Muscle layer of duodenum (tissue), 2 donors: ENCODE results near the gene LIPH.

Source experiments
- H3K27ac ChIP-seq: one replicate; pipeline ENCODE4 v1.7.0; 2013; ENCODE audit warnings: mild to moderate bottlenecking, low read length
- H3K27me3 ChIP-seq: one replicate; pipeline ENCODE4 v1.7.0; 2013; ENCODE audit warnings: low read depth, mild to moderate bottlenecking, control low read depth, low read length
- H3K36me3 ChIP-seq, 2 donors: one replicate each; pipeline ENCODE4 v1.7.0; 2013; ENCODE audit warnings: low read length in 2 of 2, control low read depth in 1 of 2, mild to moderate bottlenecking in 1 of 2; ENCODE audit not compliant: insufficient read depth in 2 of 2, control insufficient read depth in 1 of 2
- H3K4me1 ChIP-seq, 2 donors: one replicate each; pipeline ENCODE4 v1.7.0; 2013; ENCODE audit warnings: low read length in 2 of 2, mild to moderate bottlenecking in 2 of 2, control low read depth in 1 of 2, moderate library complexity in 1 of 2; ENCODE audit not compliant: insufficient read depth in 2 of 2, control insufficient read depth in 1 of 2
- H3K4me3 ChIP-seq, 2 donors: one replicate each; pipeline ENCODE4 v1.7.0; 2013; ENCODE audit warnings: low read length in 2 of 2, low read depth in 1 of 2, mild to moderate bottlenecking in 1 of 2
- H3K9me3 ChIP-seq, 2 donors: one replicate each; pipeline ENCODE4 v1.7.0; 2013; ENCODE audit warnings: low read length in 2 of 2, control low read depth in 1 of 2, mild to moderate bottlenecking in 1 of 2; ENCODE audit not compliant: control insufficient read depth in 1 of 2
- donor health status: healthy.

The LIPH gene

DNA sequence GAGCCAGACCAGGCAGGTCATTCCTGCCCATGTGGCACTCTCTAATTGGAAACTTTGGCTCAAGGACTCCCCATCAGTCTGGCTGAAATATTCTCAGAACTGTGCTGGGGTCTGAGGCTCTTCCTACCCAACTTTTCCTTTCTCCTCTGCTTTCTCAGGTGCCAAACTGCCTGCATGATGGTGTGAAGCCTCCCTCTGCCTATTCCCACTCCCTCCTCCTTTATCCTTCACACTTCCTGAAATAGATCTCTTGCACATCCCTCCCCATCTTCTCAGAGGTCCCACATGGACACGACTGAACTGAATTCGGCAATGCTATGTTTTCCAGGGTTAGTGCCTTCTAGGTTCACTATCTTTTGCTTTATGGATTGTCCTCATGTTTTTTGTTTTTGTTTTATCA lies 12.5 kb downstream of the LIPH start:
- H3K36me3 ChIP-seq = no peaks in the 10 kb centered on the region
- no peaks in the 10 kb centered on the region for H3K27me3 ChIP-seq
- H3K4me3 ChIP-seq = no peak overlapping the region
- no peak overlapping the region for H3K27ac ChIP-seq
- no peaks in the 10 kb centered on the region for H3K4me1 ChIP-seq
- H3K9me3 ChIP-seq = no peaks in the 10 kb centered on the region

GRCh38 chr3:185537369-185537970 lies 14.9 kb downstream of the LIPH start:
- H3K27me3 ChIP-seq = no peaks in the 10 kb centered on the region
- H3K4me3 ChIP-seq = no peak overlapping the region
- H3K36me3 ChIP-seq = no peaks in the 10 kb centered on the region
- H3K27ac ChIP-seq = peak overlapping the region; percentile 45
- no peaks in the 10 kb centered on the region for H3K4me1 ChIP-seq
- H3K9me3 ChIP-seq = no peaks in the 10 kb centered on the region

DNA sequence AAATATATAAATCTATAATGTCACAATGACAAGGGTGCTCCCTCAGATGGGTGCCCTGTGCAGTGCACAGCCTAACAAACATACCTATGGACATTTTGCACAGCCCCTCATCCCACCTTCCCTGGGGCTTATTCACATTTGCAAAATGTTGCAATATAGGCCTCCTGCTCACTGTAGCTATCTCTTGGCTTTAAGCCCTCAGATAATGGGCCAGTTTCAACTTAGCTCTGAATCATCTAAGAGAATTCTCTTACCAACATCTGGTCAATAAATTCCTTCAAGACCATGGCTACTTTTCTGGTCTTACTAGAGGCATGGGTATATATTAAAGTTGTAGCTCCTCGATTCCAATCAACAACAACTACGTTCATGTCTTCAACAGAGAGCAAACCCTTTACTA lies 17.9 kb downstream of the LIPH start:
- H3K4me1 ChIP-seq = no peaks in the 10 kb centered on the region
- H3K36me3 ChIP-seq = no peaks in the 10 kb centered on the region
- no peaks in the 10 kb centered on the region for H3K9me3 ChIP-seq
- no peaks in the 10 kb centered on the region for H3K27me3 ChIP-seq
- no peak overlapping the region for H3K27ac ChIP-seq
- no peak overlapping the region for H3K4me3 ChIP-seq

- Histone ChIP-seq H3K27me3 (no peaks in the 10 kb centered on the region), H3K36me3 (no peaks in the 10 kb centered on the region), H3K9me3 (no peaks in the 10 kb centered on the region), H3K4me1 (no peaks in the 10 kb centered on the region), H3K4me3 (no peak overlapping the region), H3K27ac (no peak overlapping the region)
These were observed 19.5 kb downstream of the LIPH start for GRCh38 chr3:185532901-185533300.

GRCh38 chr3:185530856-185531255 lies 21.5 kb downstream of the LIPH start:
- no peak overlapping the region for H3K27ac ChIP-seq
- no peaks in the 10 kb centered on the region for H3K36me3 ChIP-seq
- H3K4me1 ChIP-seq = no peaks in the 10 kb centered on the region
- no peak overlapping the region for H3K4me3 ChIP-seq
- no peaks in the 10 kb centered on the region for H3K9me3 ChIP-seq
- H3K27me3 ChIP-seq = no peaks in the 10 kb centered on the region

DNA sequence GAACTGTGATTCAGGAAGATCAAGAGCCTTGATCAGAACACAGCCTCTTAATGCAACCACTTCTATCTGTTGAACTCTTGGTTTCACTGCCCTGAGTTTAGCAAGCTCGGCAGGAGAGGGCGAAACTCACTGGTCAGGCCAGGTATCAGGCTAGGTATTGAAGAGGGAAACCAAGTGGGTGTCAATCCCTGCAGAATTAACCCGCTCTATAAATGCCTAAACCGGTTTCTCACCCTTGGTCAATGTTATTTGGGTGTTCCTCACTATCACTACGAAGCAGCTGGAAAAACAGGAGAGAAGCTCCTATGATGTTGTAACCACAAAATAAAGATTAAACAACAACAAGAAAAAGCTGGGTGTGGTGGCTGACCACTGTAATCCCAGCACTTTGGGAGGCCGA lies 23.9 kb downstream of the LIPH start:
- Histone ChIP-seq H3K27me3 (no peaks in the 10 kb centered on the region), H3K9me3 (no peaks in the 10 kb centered on the region), H3K4me3 (no peak overlapping the region), H3K27ac (no peak overlapping the region), H3K4me1 (no peaks in the 10 kb centered on the region), H3K36me3 (no peaks in the 10 kb centered on the region)

GRCh38 chr3:185527364-185527763 lies 25.0 kb downstream of the LIPH start:
- no peak overlapping the region for H3K4me3 ChIP-seq
- H3K27me3 ChIP-seq = no peaks in the 10 kb centered on the region
- H3K9me3 ChIP-seq = no peaks in the 10 kb centered on the region
- no peaks in the 10 kb centered on the region for H3K4me1 ChIP-seq
- no peak overlapping the region for H3K27ac ChIP-seq
- no peaks in the 10 kb centered on the region for H3K36me3 ChIP-seq

DNA sequence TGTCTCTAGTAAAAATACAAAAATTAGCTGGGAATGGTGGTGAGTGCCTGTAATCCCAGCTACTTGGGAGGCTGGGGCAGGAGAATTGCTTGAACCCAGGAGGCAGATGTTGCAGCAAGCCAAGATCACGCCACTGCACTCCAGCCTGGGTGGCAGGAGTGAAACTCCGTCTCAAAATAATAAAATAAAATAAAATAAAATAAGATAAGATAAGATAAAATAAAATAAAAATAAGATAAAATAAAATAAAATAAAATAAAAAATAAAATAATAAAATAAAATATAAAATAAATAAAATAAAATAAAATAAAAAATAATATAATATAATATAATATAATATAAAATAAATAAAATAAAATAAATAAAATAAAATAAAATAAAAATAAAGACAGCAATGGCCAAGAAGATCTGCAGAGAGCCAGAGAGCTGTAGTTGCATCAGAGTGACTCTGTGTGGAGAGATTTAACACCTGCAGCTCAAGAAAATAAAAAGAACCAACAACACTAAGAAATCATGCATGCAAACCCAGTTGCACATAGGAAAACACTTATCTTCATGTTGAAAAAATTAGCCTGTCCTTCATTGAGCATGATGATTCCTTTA lies 25.9 kb downstream of the LIPH start:
- no peak overlapping the region for H3K4me3 ChIP-seq
- H3K4me1 ChIP-seq = no peaks in the 10 kb centered on the region
- no peaks in the 10 kb centered on the region for H3K36me3 ChIP-seq
- no peaks in the 10 kb centered on the region for H3K27me3 ChIP-seq
- no peaks in the 10 kb centered on the region for H3K9me3 ChIP-seq
- no peak overlapping the region for H3K27ac ChIP-seq

- H3K4me1 ChIP-seq = no peaks in the 10 kb centered on the region
- no peak overlapping the region for H3K27ac ChIP-seq
- H3K36me3 ChIP-seq = no peaks in the 10 kb centered on the region
- H3K9me3 ChIP-seq = no peaks in the 10 kb centered on the region
- no peaks in the 10 kb centered on the region for H3K27me3 ChIP-seq
- H3K4me3 ChIP-seq = no peak overlapping the region
These were observed 30.8 kb downstream of the LIPH start for GRCh38 chr3:185521349-185522138.

DNA sequence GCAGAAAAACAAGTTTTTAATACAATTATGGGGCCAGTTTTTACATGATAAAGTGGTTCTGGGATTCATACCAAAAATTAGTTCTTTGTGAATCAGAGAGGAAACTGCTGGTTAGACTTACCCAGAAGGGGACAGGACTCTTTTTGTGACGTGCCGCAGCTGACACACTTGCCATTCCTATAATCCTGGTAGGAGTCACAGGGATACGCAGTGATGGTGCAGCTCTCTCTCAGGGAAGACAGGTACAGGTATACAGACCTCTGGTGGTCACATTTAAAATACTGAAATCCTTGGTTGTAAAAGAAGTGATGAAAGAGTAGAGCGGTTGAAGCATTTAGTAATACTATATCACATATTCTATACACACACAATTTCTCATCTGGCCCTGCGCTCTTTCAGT lies 33.4 kb downstream of the LIPH start:
- no peaks in the 10 kb centered on the region for H3K9me3 ChIP-seq
- no peak overlapping the region for H3K4me3 ChIP-seq
- no peaks in the 10 kb centered on the region for H3K4me1 ChIP-seq
- no peaks in the 10 kb centered on the region for H3K27me3 ChIP-seq
- H3K36me3 ChIP-seq = no peaks in the 10 kb centered on the region
- H3K27ac ChIP-seq = no peak overlapping the region

- no peaks in the 10 kb centered on the region for H3K36me3 ChIP-seq
- no peak overlapping the region for H3K27ac ChIP-seq
- H3K4me3 ChIP-seq = no peak overlapping the region
- no peaks in the 10 kb centered on the region for H3K4me1 ChIP-seq
- no peaks in the 10 kb centered on the region for H3K27me3 ChIP-seq
- H3K9me3 ChIP-seq = no peaks in the 10 kb centered on the region
These were observed 34.8 kb downstream of the LIPH start for GRCh38 chr3:185517387-185518130.
